Endothelial cell of umbilical vein (primary cell): ENCODE data around the gene ATP1A4. TPM values are rescaled to one million over a fixed set of nuclear protein-coding genes. Genes with fewer than 3 reads are reported as not detected.

Experiments
- BruUV-seq: library from RNA; stranded (reverse); fragments of 400-500 nt; replicated peaks from 2 replicates; lab custom pipeline; 2021; lab: Mats Ljungman, UMichigan
- CTCF ChIA-PET: fragments of 300-600, 350-600 bp; sonication (Branson Sonifier 250); formaldehyde crosslinking; loops from one replicate; lab custom pipeline; 2021; ENCODE audit warnings: antibody characterized with exemption, inconsistent platforms; lab: Charles Lee
- POLR2A ChIA-PET: fragments of 300-600, 350-600 bp; sonication (Branson Sonifier 250); formaldehyde crosslinking; loops from one replicate; lab custom pipeline; 2021; ENCODE audit warnings: antibody characterized with exemption, inconsistent platforms; lab: Charles Lee
- DNase-seq: peaks from one replicate; pipeline ENCODE4 v3.0.0-alpha.2; 2011; ENCODE audit warnings: low read depth, low spot score
- FAIRE-seq: peaks from 2 replicates; lab custom pipeline; 2011; peaks lifted over from hg19 to GRCh38; lab: Jason Lieb, UNC
- H2AFZ ChIP-seq: 2 replicates; pipeline ENCODE4 v1.6.0; 2012; ENCODE audit warnings: low read depth, low read length, control low read depth, inconsistent platforms
- H3K27ac ChIP-seq: 2 replicates; pipeline ENCODE4 v1.5.1; 2011; ENCODE audit warnings: low read depth, mild to moderate bottlenecking, control low read depth, low read length, moderate library complexity; ENCODE audit not compliant: insufficient read depth
- H3K27me3 ChIP-seq, 2 experiments: 2 replicates each; pipeline versions ENCODE4 v1.6.0 to v1.6.1; 2011; ENCODE audit warnings: low read length in 2 of 2, mixed read lengths in 1 of 2; ENCODE audit not compliant: control insufficient read depth in 2 of 2, insufficient read depth in 2 of 2
- H3K36me3 ChIP-seq, 2 experiments: 2 replicates in 1 of 2; 3 replicates in 1 of 2; pipeline ENCODE4 v1.5.1; 2011; ENCODE audit warnings: low read length in 2 of 2, mild to moderate bottlenecking in 1 of 2, moderate library complexity in 1 of 2; ENCODE audit not compliant: control insufficient read depth in 2 of 2, insufficient read depth in 2 of 2; ENCODE audit errors: extremely low read depth in 1 of 2
- H3K4me1 ChIP-seq: 3 replicates; pipeline ENCODE4 v1.5.1; 2011; ENCODE audit warnings: mild to moderate bottlenecking, low read length; ENCODE audit not compliant: control insufficient read depth, insufficient read depth; ENCODE audit errors: extremely low read depth
- H3K4me2 ChIP-seq: 2 replicates; pipeline ENCODE4 v1.6.1; 2011; ENCODE audit warnings: low read length, control low read depth, mixed read lengths; ENCODE audit not compliant: insufficient read depth
- H3K4me3 ChIP-seq, 3 experiments: fragments of 200-600 bp in 1 of 3; sonication (generic), shearing (Covaris generic) in 1 of 3; replicated peaks in 1 of 3; 2 replicates each; pipeline ENCODE4 v1.5.1; 2011 to 2016; ENCODE audit warnings: control low read depth in 3 of 3, low read length in 3 of 3, mild to moderate bottlenecking in 2 of 3, inconsistent platforms in 1 of 3, low read depth in 1 of 3, moderate library complexity in 1 of 3; ENCODE audit not compliant: insufficient read depth in 1 of 3
- H3K79me2 ChIP-seq: 2 replicates; pipeline ENCODE4 v1.6.0; 2012; ENCODE audit warnings: low read length, inconsistent platforms; ENCODE audit not compliant: control insufficient read depth, insufficient read depth
- H3K9ac ChIP-seq: replicated peaks from 2 replicates; pipeline ENCODE3; 2011; ENCODE audit warnings: low read length, control low read depth; ENCODE audit not compliant: insufficient read depth; ENCODE audit errors: extremely low read depth
- H3K9me1 ChIP-seq: replicated peaks from 3 replicates; pipeline ENCODE4 v1.6.0; 2011; ENCODE audit warnings: mild to moderate bottlenecking, low read length; ENCODE audit not compliant: control insufficient read depth, insufficient read depth; ENCODE audit errors: extremely low read depth
- H3K9me3 ChIP-seq: replicated peaks from 2 replicates; pipeline ENCODE4 v1.5.1; 2012; ENCODE audit warnings: low read length, inconsistent platforms; ENCODE audit not compliant: control insufficient read depth, insufficient read depth
- H4K20me1 ChIP-seq: replicated peaks from 2 replicates; pipeline ENCODE3; 2011; ENCODE audit warnings: mild to moderate bottlenecking, low read length; ENCODE audit not compliant: control insufficient read depth, insufficient read depth; ENCODE audit errors: extremely low read depth
- CTCF ChIP-seq, 2 donors: IDR thresholded peaks; 1 replicate in 1 of 2; 2 replicates in 1 of 2; pipeline ENCODE4 v1.5.1; 2011; ENCODE audit warnings: low read length in 2 of 2, mild to moderate bottlenecking in 2 of 2, moderate library complexity in 2 of 2, control low read depth in 1 of 2, inconsistent platforms in 1 of 2, low read depth in 1 of 2; ENCODE audit not compliant: insufficient read depth in 1 of 2; ENCODE audit errors: extremely low read depth in 1 of 2
- EZH2 ChIP-seq: IDR thresholded peaks from 2 replicates; pipeline ENCODE4 v1.6.1; 2012; ENCODE audit warnings: borderline replicate concordance, low read depth, mild to moderate bottlenecking, moderate library complexity, low read length, inconsistent platforms; ENCODE audit not compliant: severe bottlenecking
- FOS ChIP-seq: IDR thresholded peaks from 2 replicates; pipeline ENCODE4 v1.6.1; 2011; ENCODE audit warnings: mild to moderate bottlenecking, low read length, moderate library complexity, borderline replicate concordance; ENCODE audit not compliant: insufficient read depth
- GATA2 ChIP-seq: IDR thresholded peaks from 2 replicates; pipeline ENCODE4 v1.7.0; 2011; ENCODE audit warnings: low read depth, mild to moderate bottlenecking, moderate library complexity, mixed read lengths, low read length; ENCODE audit not compliant: insufficient read length, insufficient read depth
- JUN ChIP-seq: IDR thresholded peaks from 2 replicates; pipeline ENCODE4 v1.6.1; 2011; ENCODE audit warnings: borderline replicate concordance, low read depth; ENCODE audit not compliant: insufficient read length, insufficient read depth
- MAX ChIP-seq: IDR thresholded peaks from 2 replicates; pipeline ENCODE4 v1.6.1; 2011; ENCODE audit not compliant: insufficient read depth, insufficient read length
- MYC ChIP-seq: IDR thresholded peaks from one replicate; pipeline ENCODE4 v1.6.1; 2011; ENCODE audit warnings: mild to moderate bottlenecking, low read depth, low read length
- POLR2A ChIP-seq: IDR thresholded peaks from 2 replicates; pipeline ENCODE4 v1.6.1; 2012; ENCODE audit warnings: low read depth, mild to moderate bottlenecking, control low read depth, low read length
- POLR2AphosphoS5 ChIP-seq: IDR thresholded peaks from 2 replicates; pipeline ENCODE4 v1.6.1; 2012; ENCODE audit warnings: low read depth, mild to moderate bottlenecking, control low read depth, low read length, moderate library complexity; ENCODE audit not compliant: insufficient read depth
- dilution Hi-C: fragments of 300-500 bp; cut with MboI; formaldehyde crosslinking; loops from one replicate; pipeline ENCODE4 v1.15.0; 2019; ENCODE audit warnings: low sequenced_read_pairs; ENCODE audit not compliant: extremely low pct_ligation_motif_present
- intact Hi-C: fragments of 100-400 bp; cut with micrococcal nuclease; formaldehyde crosslinking; loops from one replicate; pipeline ENCODE4 v1.10.0; 2022
- polyA plus RNA-seq, 4 experiments: library from polyadenylated mRNA; depleted of rRNA in 3 of 4; stranded (reverse) in 3 of 4; unstranded in 1 of 4; fragments of >200 nt; gene quantifications; 2 replicates each; pipeline versions ENCODE4 v1.2.1 to v1.2.3, GENCODE V29; 2011 to 2012; ENCODE audit warnings: missing spikeins in 1 of 4
- total RNA-seq: library from RNA; stranded (reverse); gene quantifications from 2 replicates; pipeline ENCODE4 v1.2.3, GENCODE V29; 2021

ATP1A4 gene
- total and polyA plus RNA-seq, 2 donors (not counting 3 experiments of a cell fraction or from before 2014, with no cell fraction given), result not detected

- no peak for FAIRE-seq
Measured at GRCh38 chr1:160136121-160136925, 15.1 kb upstream of the ATP1A4 start.

More at GRCh38 chr1:160136121-160136925, 15.1 kb upstream of the ATP1A4 start:
- H3K9me3 ChIP-seq, result no peaks in the 10 kb centered on the region
- H3K79me2 ChIP-seq, result no peaks in the 10 kb centered on the region
- no TSS peak for BruUV-seq
- no peaks in the 10 kb centered on the region for H3K4me1 ChIP-seq
- H3K27ac ChIP-seq, result no peak overlapping the region
- no peak overlapping the region for H3K4me2 ChIP-seq
- no peak for TF ChIP-seq POLR2AphosphoS5
- TF ChIP-seq MAX, result no peak
- no peak for TF ChIP-seq EZH2
- no peak for TF ChIP-seq GATA2
- TF ChIP-seq CTCF (IDR thresholded peaks at IDR 0.05; ENCODE audit: extremely low read depth in 1 of 2, insufficient read depth in 1 of 2, low read depth in 1 of 2, low read length in 2 of 2), result no peak
- no peak for TF ChIP-seq POLR2A
- no peak for TF ChIP-seq FOS
- no peak for TF ChIP-seq JUN
- TF ChIP-seq MYC, result no peak
- no peak overlapping the region for H3K4me3 ChIP-seq
- CTCF ChIA-PET, result no interaction called here
- dilution Hi-C loops (no loop called here), intact Hi-C loops (no loop called here)
- no peaks in the 10 kb centered on the region for H3K9me1 ChIP-seq
- no peaks in the 10 kb centered on the region for H3K27me3 ChIP-seq
- H3K36me3 ChIP-seq, result no peaks in the 10 kb centered on the region
- no peak overlapping the region for H3K9ac ChIP-seq
- no peaks in the 10 kb centered on the region for H4K20me1 ChIP-seq
- POLR2A ChIA-PET, result no interaction called here
- no peak overlapping the region for H2AFZ ChIP-seq
- no peak for DNase-seq
